ENCODE measurements around the gene USP7.
"Not testable (repeated sequence)": the region's sequence is repeated elsewhere in the genome, so short reads cannot be mapped to it uniquely, and the experiment has no call there.

The USP7 gene

DNA sequence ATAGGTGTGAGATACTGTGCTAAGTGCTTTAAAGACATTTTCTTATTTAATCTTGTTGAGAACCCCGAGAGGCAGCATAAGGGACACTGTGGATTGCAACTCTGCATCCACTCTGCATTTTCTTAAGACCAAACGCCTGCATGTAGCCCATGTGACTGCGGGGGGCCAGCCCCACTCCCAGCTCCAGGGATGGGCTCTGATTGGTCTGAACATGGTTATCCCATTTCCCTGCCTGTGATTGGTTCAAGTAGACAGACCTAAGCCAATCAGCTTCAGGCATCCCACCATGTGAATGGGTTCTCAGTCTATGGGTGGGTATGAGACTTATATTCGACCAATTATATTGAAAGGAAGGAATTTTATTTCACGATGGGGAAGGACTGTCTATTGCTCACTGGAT lies 33.2 kb upstream of the USP7 start:
- no peak overlapping the region for H3K27ac ChIP-seq
- no peak for TF ChIP-seq ZFX (IDR thresholded peaks at IDR 0.05; ENCODE audit: borderline replicate concordance)
- TF ChIP-seq, protein P1, sequence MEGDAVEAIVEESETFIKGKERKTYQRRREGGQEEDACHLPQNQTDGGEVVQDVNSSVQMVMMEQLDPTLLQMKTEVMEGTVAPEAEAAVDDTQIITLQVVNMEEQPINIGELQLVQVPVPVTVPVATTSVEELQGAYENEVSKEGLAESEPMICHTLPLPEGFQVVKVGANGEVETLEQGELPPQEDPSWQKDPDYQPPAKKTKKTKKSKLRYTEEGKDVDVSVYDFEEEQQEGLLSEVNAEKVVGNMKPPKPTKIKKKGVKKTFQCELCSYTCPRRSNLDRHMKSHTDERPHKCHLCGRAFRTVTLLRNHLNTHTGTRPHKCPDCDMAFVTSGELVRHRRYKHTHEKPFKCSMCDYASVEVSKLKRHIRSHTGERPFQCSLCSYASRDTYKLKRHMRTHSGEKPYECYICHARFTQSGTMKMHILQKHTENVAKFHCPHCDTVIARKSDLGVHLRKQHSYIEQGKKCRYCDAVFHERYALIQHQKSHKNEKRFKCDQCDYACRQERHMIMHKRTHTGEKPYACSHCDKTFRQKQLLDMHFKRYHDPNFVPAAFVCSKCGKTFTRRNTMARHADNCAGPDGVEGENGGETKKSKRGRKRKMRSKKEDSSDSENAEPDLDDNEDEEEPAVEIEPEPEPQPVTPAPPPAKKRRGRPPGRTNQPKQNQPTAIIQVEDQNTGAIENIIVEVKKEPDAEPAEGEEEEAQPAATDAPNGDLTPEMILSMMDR (IDR thresholded peaks at IDR 0.05) = no peak

GRCh38 chr16:8990445-8990844 lies 26.7 kb upstream of the USP7 start:
- H3K27ac ChIP-seq = no peak overlapping the region
- no peak for TF ChIP-seq ZFX (IDR thresholded peaks at IDR 0.05; ENCODE audit: borderline replicate concordance)

DNA sequence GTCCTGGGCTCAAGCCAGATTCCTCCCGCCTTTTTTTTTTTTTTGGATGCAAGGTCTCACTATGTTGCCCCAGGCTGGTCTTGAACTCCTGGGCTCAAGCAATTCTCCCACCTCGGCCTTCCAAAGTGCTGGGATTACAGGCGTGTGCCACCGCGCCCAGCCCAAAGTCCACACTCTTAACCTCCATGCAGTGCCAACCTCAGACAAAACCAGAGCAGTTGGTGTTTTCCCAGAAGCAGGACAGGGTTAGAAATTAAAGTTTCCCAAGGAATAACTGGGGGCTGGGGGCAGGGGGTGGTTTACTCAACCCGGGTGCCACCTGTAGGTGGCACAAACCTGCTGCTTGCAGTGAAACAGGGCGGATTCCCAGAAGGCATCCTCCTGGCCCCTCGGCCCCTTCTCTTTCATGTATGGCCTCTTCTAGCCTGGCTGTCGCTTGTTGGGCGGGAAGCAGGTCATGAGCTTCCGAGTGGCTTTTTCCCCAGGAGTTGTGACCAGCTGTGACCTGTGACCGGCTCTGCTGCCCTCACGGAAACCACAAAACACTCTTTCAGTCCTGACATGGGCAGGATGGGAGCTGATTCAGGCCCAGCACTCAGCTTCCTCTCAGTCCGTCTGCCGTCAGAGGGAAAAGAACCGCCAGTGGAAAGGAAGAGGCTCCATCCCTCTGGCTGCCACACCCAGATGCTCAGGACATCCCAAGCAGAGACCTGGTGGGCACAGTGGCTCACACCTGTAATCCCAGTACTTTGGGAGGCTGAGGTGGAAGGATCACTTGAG lies 25.6 kb upstream of the USP7 start:
- H3K27ac ChIP-seq = no peak overlapping the region
- TF ChIP-seq, protein P1 (IDR thresholded peaks at IDR 0.05) = no peak
- no peak for TF ChIP-seq ZFX (IDR thresholded peaks at IDR 0.05; ENCODE audit: borderline replicate concordance)

DNA sequence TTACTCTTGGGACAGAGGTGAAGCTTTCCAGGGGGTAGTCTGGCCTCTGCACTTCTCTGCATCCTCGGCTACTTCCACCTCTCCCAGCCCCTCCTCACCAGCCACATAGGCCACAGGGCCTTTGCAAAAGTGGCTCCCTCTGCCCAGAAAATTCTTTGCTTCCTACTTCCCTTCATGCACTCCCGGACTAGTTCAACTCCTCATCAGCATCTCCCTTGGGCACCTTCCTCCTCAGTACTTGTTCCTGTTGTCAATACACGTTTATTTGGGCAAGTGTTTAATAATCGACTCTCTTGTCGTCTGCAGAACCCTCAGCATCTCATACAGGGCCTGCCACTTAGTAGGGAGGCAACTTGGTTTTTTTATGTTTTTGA lies 23.1 kb upstream of the USP7 start:
- H3K27ac ChIP-seq = no peak overlapping the region
- TF ChIP-seq ZFX (IDR thresholded peaks at IDR 0.05; ENCODE audit: borderline replicate concordance) = no peak
- TF ChIP-seq, protein P1 (IDR thresholded peaks at IDR 0.05) = no peak

DNA sequence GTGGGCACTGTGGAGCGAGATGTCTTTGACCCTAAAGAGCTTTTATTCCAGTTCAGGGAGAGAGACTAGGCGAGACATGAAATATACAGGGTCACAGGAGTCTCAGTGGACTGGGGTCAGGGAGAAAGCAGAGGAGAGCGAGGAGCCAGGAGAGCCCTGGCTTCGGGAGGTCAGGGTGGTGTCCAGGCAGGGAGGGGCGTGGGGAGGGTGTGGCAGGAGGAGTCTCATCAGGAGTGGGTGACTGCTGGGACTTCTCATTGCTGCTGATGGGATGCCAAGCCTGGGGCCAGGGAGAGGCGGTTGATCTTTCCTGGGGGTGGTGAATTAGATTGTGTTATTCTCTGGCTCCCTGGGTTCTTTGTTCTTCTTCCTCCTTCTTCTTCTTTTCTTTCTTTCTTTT lies 22.4 kb upstream of the USP7 start:
- TF ChIP-seq ZFX (IDR thresholded peaks at IDR 0.05; ENCODE audit: borderline replicate concordance) = no peak
- TF ChIP-seq, protein P1 (IDR thresholded peaks at IDR 0.05) = no peak
- H3K27ac ChIP-seq = no peak overlapping the region

GRCh38 chr16:8982816-8983215 lies 19.1 kb upstream of the USP7 start:
- TF ChIP-seq, protein P1 (IDR thresholded peaks at IDR 0.05) = no peak
- TF ChIP-seq ZFX (IDR thresholded peaks at IDR 0.05; ENCODE audit: borderline replicate concordance) = no peak
- H3K27ac ChIP-seq = no peak overlapping the region

DNA sequence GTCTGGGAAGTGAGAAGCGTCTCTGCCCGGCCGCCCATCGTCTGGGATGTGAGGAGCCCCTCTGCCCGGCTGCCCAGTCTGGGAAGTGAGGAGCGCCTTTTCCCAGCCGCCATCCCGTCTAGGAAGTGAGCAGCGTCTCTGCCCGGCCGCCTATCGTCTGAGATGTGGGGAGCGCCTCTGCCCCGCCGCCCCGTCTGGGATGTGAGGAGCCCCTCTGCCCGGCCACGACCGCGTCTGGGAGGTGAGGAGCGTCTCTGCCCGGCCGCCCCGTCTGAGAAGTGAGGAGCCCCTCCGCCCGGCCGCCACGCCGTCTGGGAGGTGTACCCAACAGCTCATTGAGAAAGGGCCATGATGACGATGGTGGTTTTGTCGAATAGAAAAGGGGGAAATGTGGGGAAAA lies 18.2 kb upstream of the USP7 start:
- not testable (repeated sequence) for H3K27ac ChIP-seq

- not testable (repeated sequence) for H3K27ac ChIP-seq
Measured at GRCh38 chr16:8976189-8976588, 12.5 kb upstream of the USP7 start.

DNA sequence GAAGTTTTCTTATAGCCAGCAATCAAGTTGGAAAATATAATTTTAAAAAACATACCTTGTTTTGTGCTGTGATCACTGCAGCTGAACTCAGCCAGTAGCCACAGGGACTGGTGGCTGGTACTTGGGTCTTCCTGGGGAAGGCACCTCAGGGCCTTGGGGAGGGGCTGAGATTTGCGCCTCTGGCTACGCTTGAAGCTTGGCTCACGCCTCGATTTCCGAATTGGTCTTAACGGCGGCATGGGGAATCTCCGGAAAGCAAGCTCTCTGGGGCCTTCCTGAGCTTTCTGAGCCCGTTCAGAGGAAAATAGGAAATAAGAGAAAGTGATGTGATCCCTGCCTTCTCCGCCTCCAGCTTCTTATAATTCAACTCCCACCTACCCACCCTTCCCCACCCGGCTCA lies 11.3 kb upstream of the USP7 start:
- TF ChIP-seq, protein P1 (IDR thresholded peaks at IDR 0.05) = no peak
- TF ChIP-seq ZFX (IDR thresholded peaks at IDR 0.05; ENCODE audit: borderline replicate concordance) = no peak
- no peak overlapping the region for H3K27ac ChIP-seq

Measured in 22Rv1 (cell line).